Glutamatergic neuron (in vitro differentiated cells): ENCODE results near the gene RPUSD3. TPM values are rescaled to one million over a fixed set of nuclear protein-coding genes. Genes with fewer than 3 reads are reported as not detected.

Experiments
- DNase-seq: peaks from one replicate; pipeline ENCODE4 v3.0.0; 2022
- H3K27ac Mint-ChIP-seq: one replicate; pipeline ENCODE4 v1.8.0; 2020; ENCODE audit warnings: mild to moderate bottlenecking, mixed read lengths, inconsistent platforms; ENCODE audit not compliant: unreplicated experiment
- H3K27me3 Mint-ChIP-seq: one replicate; pipeline ENCODE4 v1.8.0; 2020; ENCODE audit warnings: mild to moderate bottlenecking, moderate library complexity, mixed read lengths, inconsistent platforms; ENCODE audit not compliant: unreplicated experiment
- H3K36me3 Mint-ChIP-seq: one replicate; pipeline ENCODE4 v1.8.0; 2020; ENCODE audit warnings: mild to moderate bottlenecking, mixed read lengths, inconsistent platforms; ENCODE audit not compliant: unreplicated experiment
- H3K4me1 Mint-ChIP-seq: one replicate; pipeline ENCODE4 v1.8.0; 2020; ENCODE audit warnings: mild to moderate bottlenecking, low read depth, mixed read lengths, inconsistent platforms; ENCODE audit not compliant: unreplicated experiment
- H3K4me3 Mint-ChIP-seq: one replicate; pipeline ENCODE4 v1.8.0; 2020; ENCODE audit warnings: mild to moderate bottlenecking, mixed read lengths, inconsistent platforms; ENCODE audit not compliant: unreplicated experiment
- H3K9me3 Mint-ChIP-seq: one replicate; pipeline ENCODE4 v1.8.0; 2020; ENCODE audit warnings: mild to moderate bottlenecking, moderate library complexity, mixed read lengths, inconsistent platforms; ENCODE audit not compliant: unreplicated experiment
- CTCF ChIP-seq: fragments of 200-600 bp; sonication (generic); IDR thresholded peaks from one replicate; pipeline ENCODE4 v1.5.0; 2021; ENCODE audit not compliant: partially characterized antibody, unreplicated experiment
- total RNA-seq: library from RNA; stranded (reverse); fragmentation: NEBNext Ultra II Directional; extraction: Animal tissue kit (Norgen Biotek cat#: 25700); gene quantifications from one replicate; pipeline ENCODE4 v1.2.1, GENCODE V29; 2021; ENCODE audit not compliant: unreplicated experiment

Gene RPUSD3
- total RNA-seq, 1 donor from 2014 or later = 81.7 TPM

DNA sequence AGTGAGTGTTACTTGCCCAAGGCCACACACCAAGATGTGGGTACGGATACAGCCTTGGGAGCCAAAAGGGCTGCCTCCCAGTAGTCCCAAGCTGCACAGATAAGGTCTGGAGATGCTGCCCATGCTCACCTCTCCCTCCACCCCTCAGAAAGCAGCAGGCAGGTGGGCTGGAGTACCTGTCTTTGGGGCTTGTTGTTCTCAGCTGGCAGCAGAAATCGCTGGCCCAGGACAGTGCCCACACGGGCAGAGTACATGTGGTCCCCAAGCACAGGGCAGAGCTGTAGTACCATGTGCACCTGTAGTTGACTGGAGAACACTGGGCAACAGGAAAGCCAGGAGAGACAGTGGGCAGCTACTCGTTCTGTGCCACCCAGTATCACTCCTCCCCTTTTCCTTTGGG is 5.0 kb downstream of the RPUSD3 start:
- Mint-ChIP-seq H3K27me3 (no peaks in the 10 kb centered on the region), H3K4me1 (peaks cover 7% of the 10 kb centered on the region), H3K36me3 (peaks cover 5% of the 10 kb centered on the region), H3K4me3 (no peak overlapping the region), H3K27ac (no peak overlapping the region), H3K9me3 (peaks cover 8% of the 10 kb centered on the region)
- DNase-seq = no peak
- no peak for TF ChIP-seq CTCF

DNA sequence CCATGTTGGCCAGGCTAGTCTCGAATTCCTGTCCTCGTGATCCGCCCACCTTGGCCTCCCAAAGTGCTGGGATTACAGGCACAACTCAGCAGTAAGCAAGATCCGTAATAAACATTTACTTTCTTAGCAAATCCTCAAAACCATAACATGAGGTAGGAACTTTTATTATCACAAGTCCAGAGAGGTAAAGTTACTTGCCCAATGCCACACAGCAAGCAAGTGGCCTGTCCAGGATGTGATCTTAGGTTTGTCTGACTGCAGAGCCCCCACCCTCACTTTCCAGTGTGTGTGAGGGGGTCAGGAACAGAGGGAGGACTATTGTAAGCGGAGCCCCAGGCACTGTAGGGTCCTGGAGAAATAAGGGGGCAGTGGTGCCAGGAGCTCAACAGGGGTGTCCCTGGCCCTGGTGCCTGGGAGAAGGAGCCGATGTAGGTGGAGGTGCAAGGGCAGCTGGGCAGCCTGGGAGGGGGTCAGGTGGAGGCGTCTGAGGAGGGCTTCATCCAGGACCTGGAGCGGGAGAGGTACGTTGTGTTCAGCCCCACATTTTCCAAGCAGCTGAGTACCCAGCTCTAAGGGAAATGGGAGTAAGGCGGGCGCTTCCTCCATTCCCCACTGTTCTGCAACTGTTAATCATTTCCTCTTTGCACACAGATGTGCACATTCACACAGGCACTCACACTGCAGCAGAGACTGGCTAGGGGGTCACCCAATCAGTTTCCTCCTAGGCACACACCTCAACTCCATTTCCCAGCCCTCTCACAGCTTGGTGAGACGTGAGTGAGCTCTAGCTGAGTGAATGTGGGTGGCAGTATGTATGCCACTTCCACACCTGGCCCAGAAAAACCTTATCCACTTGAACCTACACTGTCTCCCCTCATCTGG is 5.9 kb downstream of the RPUSD3 start:
- no peaks in the 10 kb centered on the region for H3K27me3 Mint-ChIP-seq
- no peak for TF ChIP-seq CTCF
- no peak for DNase-seq
- no peak overlapping the region for H3K4me3 Mint-ChIP-seq
- H3K36me3 Mint-ChIP-seq = peaks cover 5% of the 10 kb centered on the region
- H3K27ac Mint-ChIP-seq = no peak overlapping the region
- H3K9me3 Mint-ChIP-seq = peaks cover 8% of the 10 kb centered on the region
- peaks cover 7% of the 10 kb centered on the region for H3K4me1 Mint-ChIP-seq

GRCh38 chr3:9834520-9835380 is 9.1 kb downstream of the RPUSD3 start:
- Mint-ChIP-seq H3K27me3 (no peaks in the 10 kb centered on the region), H3K36me3 (no peaks in the 10 kb centered on the region), H3K4me1 (no peaks in the 10 kb centered on the region), H3K27ac (no peak overlapping the region), H3K9me3 (peaks cover 8% of the 10 kb centered on the region), H3K4me3 (no peak overlapping the region)
- no peak for DNase-seq
- no peak for TF ChIP-seq CTCF

DNA sequence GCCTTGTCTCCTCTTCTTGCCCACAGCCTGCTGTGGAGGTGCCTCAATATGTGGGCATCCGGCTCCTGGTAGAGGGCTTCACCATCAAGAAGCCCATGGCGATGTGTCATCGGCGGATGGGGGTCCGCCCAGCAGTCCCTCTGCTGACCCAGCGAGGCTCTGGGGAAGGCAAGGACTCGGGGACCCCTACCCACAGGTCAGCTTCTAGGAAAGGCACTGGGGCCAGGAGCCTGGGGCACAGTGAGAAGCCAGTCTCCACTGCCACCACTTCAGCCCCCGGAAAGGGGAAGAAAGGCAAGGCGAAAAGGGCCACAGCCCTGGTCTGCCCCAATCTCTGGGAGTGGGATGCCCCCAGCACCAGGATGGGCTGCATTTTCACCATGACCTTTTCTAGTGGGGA is 10.7 kb downstream of the RPUSD3 start:
- no peak for DNase-seq
- Mint-ChIP-seq H3K4me1 (no peaks in the 10 kb centered on the region), H3K27me3 (no peaks in the 10 kb centered on the region), H3K9me3 (peaks cover 6% of the 10 kb centered on the region), H3K27ac (no peak overlapping the region), H3K36me3 (no peaks in the 10 kb centered on the region), H3K4me3 (no peak overlapping the region)
- no peak for TF ChIP-seq CTCF
